ENCODE data around the gene MYH6. TPM values are rescaled to one million over a fixed set of nuclear protein-coding genes. Genes with fewer than 3 reads are reported as not detected.

Gene MYH6
- total RNA-seq, 6 donors from 2014 or later: not detected

- Histone ChIP-seq H3K9me3 (no peaks in the 10 kb centered on the region), H3K4me3 (no peak overlapping the region), H3K36me3 (no peaks in the 10 kb centered on the region), H3K27me3 (no peaks in the 10 kb centered on the region), H3K4me1 (no peaks in the 10 kb centered on the region), H3K27ac (no peak overlapping the region)
- no peak for ATAC-seq (ENCODE audit: low FRiP score in 2 of 2)
- no peak for TF ChIP-seq POLR2A (IDR thresholded peaks at IDR 0.05)
- TF ChIP-seq POLR2AphosphoS5 (IDR thresholded peaks at IDR 0.05): no peak
- no peak for TF ChIP-seq EP300 (IDR thresholded peaks at IDR 0.05)
- no peak for TF ChIP-seq CTCF (IDR thresholded peaks at IDR 0.05)
- DNase-seq: no peak
- WGBS, 2 donors: 86 to 91% methylated on average over 5 of the region's 5 CpGs
Measured at GRCh38 chr14:23335623-23336022, 72.5 kb downstream of the MYH6 start.

Small RNA genes within 50 kb of the gene (small RNA-seq; reads per million reads assigned to genes)
- gene MIR208A (0 reads per million in 4 donors), gene MIR208B (0 reads per million in 4 donors)

Other genes with a start within 250 kb of the MYH6 start
- 10 to 100 TPM; 30.4 to 58.2 (median 42.0) TPM for gene SLC7A8, start 224.6 kb downstream of the MYH6 start, total RNA-seq
- not detected for gene RNF212B, start 170.3 kb downstream of the MYH6 start, total RNA-seq
- 10 to 100 TPM in 4 of 6 donors, 1 to 10 TPM in 2; 3.9 to 13.7 (median 11.2) TPM for gene HOMEZ, start 122.1 kb downstream of the MYH6 start, total RNA-seq
- 10 to 100 TPM in 4 of 6 donors, 1 to 10 TPM in 2; 6.7 to 95.3 (median 12.8) TPM for gene PPP1R3E, start 105.4 kb downstream of the MYH6 start, total RNA-seq
- 10 to 100 TPM; 38.8 to 53.8 (median 47.3) TPM for gene BCL2L2, start 101.4 kb downstream of the MYH6 start, total RNA-seq
- gene PABPN1, start 86.8 kb downstream of the MYH6 start, total RNA-seq: 100 to 1,000 TPM in 3 of 6 donors, 10 to 100 TPM in 3; 47.6 to 325 (median 85.7) TPM
- gene SLC22A17, start 55.4 kb downstream of the MYH6 start, total RNA-seq: 10 to 100 TPM in 4 of 6 donors, 1 to 10 TPM in 2; 5.8 to 16.8 (median 12.4) TPM
- 10 to 100 TPM in 3 of 6 donors, 1 to 10 TPM in 3; 4.1 to 18.9 (median 9.3) TPM for gene EFS, start 43.1 kb downstream of the MYH6 start, total RNA-seq
- not detected for gene IL25, start 35.5 kb downstream of the MYH6 start, total RNA-seq
- gene CMTM5, start 31.2 kb downstream of the MYH6 start, total RNA-seq: 1 to 10 TPM in 3 of 6 donors, under 1 TPM in 1, not detected in 2; 0.47 to 3.1 (median 2.3) TPM
- gene MYH7, start 27.4 kb upstream of the MYH6 start, total RNA-seq: not detected
- gene NGDN, start 61.4 kb upstream of the MYH6 start, total RNA-seq: 10 to 100 TPM; 25.4 to 42.6 (median 35.5) TPM
- 1 to 10 TPM; 1.7 to 6.3 (median 3.0) TPM for gene ZFHX2, start 143.5 kb upstream of the MYH6 start, total RNA-seq
- 10 to 100 TPM; 16.7 to 27.2 (median 20.4) TPM for gene THTPA, start 148.0 kb upstream of the MYH6 start, total RNA-seq
- 100 to 1,000 TPM in 5 of 6 donors, 10 to 100 TPM in 1; 73.9 to 418 (median 140) TPM for gene AP1G2, start 159.5 kb upstream of the MYH6 start, total RNA-seq
- 1 to 10 TPM in 5 of 6 donors, under 1 TPM in 1; 0.69 to 6.5 (median 2.5) TPM for gene JPH4, start 170.5 kb upstream of the MYH6 start, total RNA-seq
- gene DHRS2, start 228.1 kb upstream of the MYH6 start, total RNA-seq: 1 to 10 TPM in 2 of 6 donors, under 1 TPM in 3, not detected in 1; 0.30 to 5.2 (median 0.76) TPM

All from upper lobe of left lung (tissue), 6 donors.